Effector CD8-positive, alpha-beta T cell (primary cell): ENCODE data around the gene ERN2.
"Not testable (repeated sequence)": the region's sequence is repeated elsewhere in the genome, so short reads cannot be mapped to it uniquely, and the experiment has no call there.

ENCODE experiments used
- DNase-seq: peaks from one replicate; lab custom pipeline; 2025; lab: John Stamatoyannopoulos, UW

The ERN2 gene

GRCh38 chr16:23722613-23723240 is 9.7 kb upstream of the ERN2 start:
- DNase-seq, result not testable (repeated sequence)

- no peak for DNase-seq
Measured at GRCh38 chr16:23716484-23716883, 3.5 kb upstream of the ERN2 start.

- no peak for DNase-seq
Measured at GRCh38 chr16:23711785-23712184, 1.2 kb downstream of the ERN2 start.

GRCh38 chr16:23710504-23710903 is 2.5 kb downstream of the ERN2 start:
- no peak for DNase-seq

GRCh38 chr16:23710008-23710407 is 3.0 kb downstream of the ERN2 start:
- no peak for DNase-seq

GRCh38 chr16:23709536-23709935 is 3.5 kb downstream of the ERN2 start:
- DNase-seq, result no peak

GRCh38 chr16:23706439-23706838 is 6.6 kb downstream of the ERN2 start:
- no peak for DNase-seq

- DNase-seq, result no peak
Measured at GRCh38 chr16:23705517-23705902, 7.5 kb downstream of the ERN2 start.

- no peak for DNase-seq
Measured at GRCh38 chr16:23704772-23705516, 8.1 kb downstream of the ERN2 start.

- no peak for DNase-seq
Measured at GRCh38 chr16:23702951-23703350, 10.1 kb downstream of the ERN2 start.

- DNase-seq, result no peak
Measured at GRCh38 chr16:23701045-23701444, 12.0 kb downstream of the ERN2 start.

- no peak for DNase-seq
Measured at GRCh38 chr16:23700509-23700908, 12.5 kb downstream of the ERN2 start.

- DNase-seq, result no peak
Measured at GRCh38 chr16:23700093-23700492, 12.9 kb downstream of the ERN2 start.

GRCh38 chr16:23699100-23699499 is 13.9 kb downstream of the ERN2 start:
- DNase-seq, result no peak

GRCh38 chr16:23695756-23696155 is 17.3 kb downstream of the ERN2 start:
- DNase-seq, result no peak

- DNase-seq, result no peak
Measured at GRCh38 chr16:23694644-23695373, 18.2 kb downstream of the ERN2 start.

GRCh38 chr16:23694265-23694643 is 18.8 kb downstream of the ERN2 start:
- no peak for DNase-seq

GRCh38 chr16:23692190-23692837 is 20.7 kb downstream of the ERN2 start:
- DNase-seq, result no peak

GRCh38 chr16:23691483-23692189 is 21.4 kb downstream of the ERN2 start:
- no peak for DNase-seq

GRCh38 chr16:23690771-23691482 is 22.1 kb downstream of the ERN2 start:
- DNase-seq, result no peak
